ENCODE data around the gene UTS2B.

DNA sequence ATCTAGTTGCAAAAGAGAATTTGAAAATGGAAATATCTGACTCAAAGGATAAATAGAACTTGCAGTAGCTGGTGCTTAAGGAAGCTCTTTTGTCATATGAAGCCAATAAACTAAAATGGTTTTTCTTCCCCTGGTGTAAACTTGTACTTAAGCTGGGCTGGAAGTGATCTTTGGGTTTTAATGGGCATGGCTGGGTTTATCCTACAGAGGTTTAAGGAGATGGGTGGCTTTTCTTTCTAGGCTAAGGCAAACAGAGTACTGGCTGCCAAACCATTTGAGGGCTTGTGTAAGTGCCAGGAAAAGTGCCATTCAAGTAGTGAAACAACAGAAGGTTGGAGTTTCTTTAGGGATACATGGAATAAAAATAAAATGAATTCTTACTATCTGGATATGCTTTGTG, 12.1 kb upstream of the UTS2B start:
- TF ChIP-seq SIN3A (IDR thresholded peaks at IDR 0.05; ENCODE audit: borderline replicate concordance, insufficient read depth, low read length) = no peak
- no peak for TF ChIP-seq POLR2AphosphoS5 (IDR thresholded peaks at IDR 0.05; ENCODE audit: low read depth, low read length)
- TF ChIP-seq TAF1 (IDR thresholded peaks at IDR 0.05; ENCODE audit: borderline replicate concordance, insufficient read depth, low read length) = no peak

All from PFSK-1 (cell line).